ENCODE results near the gene HTR3A.

HTR3A gene

DNA sequence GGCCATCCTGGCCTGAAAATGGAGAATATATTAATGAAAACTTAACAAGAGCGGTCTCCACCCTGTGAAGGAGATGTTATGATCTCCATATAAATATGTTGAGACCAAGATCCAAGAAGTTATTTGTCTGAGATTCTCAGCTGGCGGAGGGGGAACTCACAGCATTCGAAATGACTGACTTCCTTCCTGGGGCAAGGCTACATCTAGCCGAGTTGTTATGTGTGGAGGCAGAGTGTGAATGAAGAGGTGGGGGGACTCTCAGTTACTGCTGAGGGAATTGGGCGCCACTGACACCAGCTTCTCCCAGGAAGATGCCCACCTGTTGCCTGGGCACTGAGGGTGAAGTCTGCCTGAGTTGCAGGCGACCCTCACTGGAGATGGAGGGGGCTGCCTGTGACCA lies 5.9 kb downstream of the HTR3A start:
- Histone ChIP-seq H3K79me2 (ENCODE audit: insufficient read depth, low read length) (no peaks in the 10 kb centered on the region), H3K27ac (ENCODE audit: low read depth, low read length, poor library complexity, severe bottlenecking) (no peak overlapping the region), H4K20me1 (ENCODE audit: insufficient read depth, low read length) (no peaks in the 10 kb centered on the region), H3K4me3 (ENCODE audit: low read depth, low read length, poor library complexity, severe bottlenecking) (no peak overlapping the region), H3K9ac (ENCODE audit: low read length) (no peak overlapping the region), H3K27me3 (ENCODE audit: insufficient read depth, low read length) (no peaks in the 10 kb centered on the region), H3F3A (ENCODE audit: insufficient read depth, low read length) (no peaks in the 10 kb centered on the region), H3K4me2 (ENCODE audit: low read length) (no peak overlapping the region), H3K9me3 (ENCODE audit: low read length) (no peaks in the 10 kb centered on the region), H3K36me3 (ENCODE audit: insufficient read depth, low read length) (no peaks in the 10 kb centered on the region), H2AFZ (ENCODE audit: low read length) (no peak overlapping the region), H3K4me1 (ENCODE audit: insufficient read depth, low read length, severe bottlenecking) (no peaks in the 10 kb centered on the region), H3K9me2 (ENCODE audit: low read depth, low read length) (no peaks in the 10 kb centered on the region)
- TF ChIP-seq, protein P1, sequence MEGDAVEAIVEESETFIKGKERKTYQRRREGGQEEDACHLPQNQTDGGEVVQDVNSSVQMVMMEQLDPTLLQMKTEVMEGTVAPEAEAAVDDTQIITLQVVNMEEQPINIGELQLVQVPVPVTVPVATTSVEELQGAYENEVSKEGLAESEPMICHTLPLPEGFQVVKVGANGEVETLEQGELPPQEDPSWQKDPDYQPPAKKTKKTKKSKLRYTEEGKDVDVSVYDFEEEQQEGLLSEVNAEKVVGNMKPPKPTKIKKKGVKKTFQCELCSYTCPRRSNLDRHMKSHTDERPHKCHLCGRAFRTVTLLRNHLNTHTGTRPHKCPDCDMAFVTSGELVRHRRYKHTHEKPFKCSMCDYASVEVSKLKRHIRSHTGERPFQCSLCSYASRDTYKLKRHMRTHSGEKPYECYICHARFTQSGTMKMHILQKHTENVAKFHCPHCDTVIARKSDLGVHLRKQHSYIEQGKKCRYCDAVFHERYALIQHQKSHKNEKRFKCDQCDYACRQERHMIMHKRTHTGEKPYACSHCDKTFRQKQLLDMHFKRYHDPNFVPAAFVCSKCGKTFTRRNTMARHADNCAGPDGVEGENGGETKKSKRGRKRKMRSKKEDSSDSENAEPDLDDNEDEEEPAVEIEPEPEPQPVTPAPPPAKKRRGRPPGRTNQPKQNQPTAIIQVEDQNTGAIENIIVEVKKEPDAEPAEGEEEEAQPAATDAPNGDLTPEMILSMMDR (IDR thresholded peaks at IDR 0.05; ENCODE audit: low read length), result no peak
- no peak for TF ChIP-seq EZH2 (IDR thresholded peaks at IDR 0.05; ENCODE audit: borderline replicate concordance, low read length)

DNA sequence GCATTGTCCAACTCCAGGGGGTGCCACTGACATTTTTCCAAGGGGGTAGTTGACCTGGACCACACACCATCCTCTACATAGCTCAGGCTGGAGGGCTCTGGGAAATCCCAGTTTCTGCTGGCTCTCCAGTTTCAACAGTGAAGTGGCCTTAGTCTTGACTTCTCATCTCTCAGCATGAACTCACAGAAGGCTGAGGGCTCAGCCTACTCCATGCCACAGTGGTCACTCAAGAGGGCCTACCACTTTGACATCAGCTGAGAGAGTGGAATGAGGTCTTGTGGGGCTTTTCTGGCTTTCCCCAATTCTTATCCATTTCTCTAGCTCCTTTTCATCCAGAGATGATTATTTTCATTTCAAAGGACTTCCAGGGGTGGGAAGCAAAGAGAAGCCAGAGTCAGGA lies 7.4 kb downstream of the HTR3A start:
- no peaks in the 10 kb centered on the region for H3K4me1 ChIP-seq (ENCODE audit: insufficient read depth, low read length, severe bottlenecking)
- H3K4me2 ChIP-seq (ENCODE audit: low read length), result no peak overlapping the region
- no peak overlapping the region for H2AFZ ChIP-seq (ENCODE audit: low read length)
- no peaks in the 10 kb centered on the region for H4K20me1 ChIP-seq (ENCODE audit: insufficient read depth, low read length)
- H3K9me2 ChIP-seq (ENCODE audit: low read depth, low read length), result no peaks in the 10 kb centered on the region
- H3K4me3 ChIP-seq (ENCODE audit: low read depth, low read length, poor library complexity, severe bottlenecking), result no peak overlapping the region
- no peaks in the 10 kb centered on the region for H3K27me3 ChIP-seq (ENCODE audit: insufficient read depth, low read length)
- H3K9me3 ChIP-seq (ENCODE audit: low read length), result no peaks in the 10 kb centered on the region
- H3K79me2 ChIP-seq (ENCODE audit: insufficient read depth, low read length), result no peaks in the 10 kb centered on the region
- no peaks in the 10 kb centered on the region for H3K36me3 ChIP-seq (ENCODE audit: insufficient read depth, low read length)
- no peak overlapping the region for H3K27ac ChIP-seq (ENCODE audit: low read depth, low read length, poor library complexity, severe bottlenecking)
- no peak overlapping the region for H3K9ac ChIP-seq (ENCODE audit: low read length)
- no peaks in the 10 kb centered on the region for H3F3A ChIP-seq (ENCODE audit: insufficient read depth, low read length)
- TF ChIP-seq, protein P1 (IDR thresholded peaks at IDR 0.05; ENCODE audit: low read length), result no peak
- TF ChIP-seq EZH2 (IDR thresholded peaks at IDR 0.05; ENCODE audit: borderline replicate concordance, low read length), result no peak

DNA sequence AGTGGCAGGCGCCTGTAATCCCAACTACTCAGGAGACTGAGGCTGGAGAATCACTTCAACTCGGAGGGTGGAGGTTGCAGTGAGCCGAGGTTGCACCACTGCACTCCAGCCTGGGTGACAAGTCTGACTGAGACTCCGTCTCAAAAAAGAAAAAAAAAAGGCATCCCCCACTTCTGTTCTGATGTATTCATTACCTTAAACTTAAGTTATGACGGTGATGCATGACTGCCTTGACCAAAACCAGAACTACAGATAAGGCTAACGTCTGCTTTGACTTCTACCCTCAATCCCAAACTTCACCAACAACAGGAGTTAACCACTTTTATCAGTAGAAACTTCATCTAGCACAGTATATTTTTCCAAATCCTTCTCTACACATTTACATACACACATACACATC lies 9.9 kb downstream of the HTR3A start:
- no peaks in the 10 kb centered on the region for H3K36me3 ChIP-seq (ENCODE audit: insufficient read depth, low read length)

More for the DNA sequence above, 9.9 kb downstream of the HTR3A start:
- H3K9ac ChIP-seq (ENCODE audit: low read length), result no peak overlapping the region
- no peak overlapping the region for H3K4me3 ChIP-seq (ENCODE audit: low read depth, low read length, poor library complexity, severe bottlenecking)
- no peak for TF ChIP-seq EZH2 (IDR thresholded peaks at IDR 0.05; ENCODE audit: borderline replicate concordance, low read length)
- TF ChIP-seq, protein P1 (IDR thresholded peaks at IDR 0.05; ENCODE audit: low read length), result no peak
- no peaks in the 10 kb centered on the region for H3F3A ChIP-seq (ENCODE audit: insufficient read depth, low read length)
- no peaks in the 10 kb centered on the region for H3K9me3 ChIP-seq (ENCODE audit: low read length)
- no peak overlapping the region for H3K4me2 ChIP-seq (ENCODE audit: low read length)
- H3K4me1 ChIP-seq (ENCODE audit: insufficient read depth, low read length, severe bottlenecking), result no peaks in the 10 kb centered on the region
- no peak overlapping the region for H3K27ac ChIP-seq (ENCODE audit: low read depth, low read length, poor library complexity, severe bottlenecking)
- no peaks in the 10 kb centered on the region for H4K20me1 ChIP-seq (ENCODE audit: insufficient read depth, low read length)
- no peaks in the 10 kb centered on the region for H3K79me2 ChIP-seq (ENCODE audit: insufficient read depth, low read length)
- no peak overlapping the region for H2AFZ ChIP-seq (ENCODE audit: low read length)
- no peaks in the 10 kb centered on the region for H3K9me2 ChIP-seq (ENCODE audit: low read depth, low read length)
- no peaks in the 10 kb centered on the region for H3K27me3 ChIP-seq (ENCODE audit: insufficient read depth, low read length)

Data from OCI-LY1 (cell line).